Measurements from ENCODE around the gene RFC1.
"Not testable (repeated sequence)": the region's sequence is repeated elsewhere in the genome, so short reads cannot be mapped to it uniquely, and the experiment has no call there.

Gene RFC1

DNA sequence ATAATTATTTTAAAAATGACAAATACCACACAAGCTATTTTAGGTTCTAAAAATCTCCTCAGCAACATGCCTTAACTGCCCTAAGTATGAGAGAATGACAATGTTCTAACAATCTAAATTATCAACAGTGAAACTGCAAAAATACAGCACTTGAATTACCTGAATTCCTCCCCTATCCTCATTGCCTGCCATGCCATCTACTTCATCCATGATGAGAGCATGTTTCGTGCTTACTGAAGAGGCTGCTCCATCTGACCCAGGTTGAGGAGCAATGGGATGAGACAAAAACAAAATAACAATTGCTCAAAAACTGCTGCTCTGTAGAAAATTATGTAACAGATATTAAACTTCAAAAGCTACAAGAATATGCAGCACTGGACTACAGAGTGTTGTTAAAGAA is 63.3 kb downstream of the RFC1 start:
- DNase-seq: no peak

DNA sequence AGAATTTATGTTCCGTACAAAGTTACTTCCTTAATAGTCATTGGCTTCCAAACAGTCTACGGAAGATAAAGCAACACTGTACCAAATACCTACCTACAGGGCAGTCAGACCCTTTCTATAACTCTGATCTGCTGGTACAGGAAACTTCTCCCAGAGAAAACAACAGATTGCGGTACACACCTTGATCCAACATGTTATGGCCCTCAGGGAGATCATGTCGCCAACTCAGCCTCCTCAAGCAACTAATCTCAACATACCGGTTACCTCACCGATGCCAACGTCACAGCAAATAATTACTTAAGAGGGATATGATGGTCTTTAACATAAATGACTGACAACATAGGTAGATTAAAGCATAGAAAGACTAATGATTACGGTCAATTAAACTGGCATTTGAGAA is 70.4 kb downstream of the RFC1 start:
- DNase-seq: no peak

DNA sequence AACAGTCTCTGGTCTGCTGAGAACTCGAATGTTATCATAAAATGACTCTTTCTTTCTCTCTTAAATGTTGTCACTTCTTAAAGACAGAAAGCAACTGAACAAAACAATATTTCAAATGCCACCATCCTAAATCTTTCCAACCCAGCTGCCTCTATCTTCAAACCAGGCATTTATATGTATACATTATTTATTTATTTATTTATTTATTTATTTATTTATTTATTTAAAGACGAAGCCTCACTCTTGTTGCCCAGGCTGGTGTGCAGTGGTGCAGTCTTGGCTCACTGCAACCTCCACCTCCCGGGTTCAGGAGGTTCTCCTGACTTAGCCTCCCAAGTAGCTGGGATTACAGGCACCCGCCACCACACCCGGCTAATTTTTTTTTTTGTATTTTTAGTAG is 73.7 kb downstream of the RFC1 start:
- not testable (repeated sequence) for DNase-seq

DNA sequence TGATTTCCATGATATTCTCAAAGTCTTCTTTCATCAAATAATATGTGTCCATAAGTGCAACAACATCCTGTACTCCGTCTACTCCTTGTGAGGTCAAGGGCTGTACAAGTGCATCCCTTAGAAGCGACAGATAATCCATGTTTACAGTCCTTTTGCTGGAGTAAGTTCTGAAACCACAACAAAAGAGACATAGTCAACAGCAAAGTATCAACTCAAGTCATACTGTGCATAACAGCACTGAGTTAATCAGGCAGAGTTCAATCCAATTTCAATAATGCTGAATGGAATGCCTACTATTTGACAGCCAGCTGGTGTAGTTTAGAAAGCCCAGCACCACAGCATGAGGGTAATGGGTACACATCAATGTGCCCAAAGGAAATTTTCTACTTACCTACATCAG is 74.5 kb downstream of the RFC1 start:
- no peak for DNase-seq

DNA sequence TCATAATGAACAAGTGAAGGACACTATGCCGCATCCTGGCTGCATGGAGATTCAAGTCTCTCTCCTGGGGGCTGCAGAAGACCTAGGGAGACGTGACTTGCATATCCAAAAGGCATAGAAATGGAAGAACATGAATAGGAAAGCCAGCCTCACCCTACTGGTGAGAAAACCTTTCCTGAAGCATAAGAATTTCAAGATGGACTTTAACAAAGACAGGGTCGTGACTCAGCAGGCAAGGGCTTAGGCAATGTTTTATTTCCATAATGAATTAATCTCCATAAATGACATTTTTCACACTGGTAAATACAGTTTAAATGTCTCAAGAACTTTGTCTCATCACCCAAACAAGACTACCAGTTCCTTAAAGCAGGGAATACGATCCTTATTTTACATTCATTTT is 78.9 kb downstream of the RFC1 start:
- no peak for DNase-seq

DNA sequence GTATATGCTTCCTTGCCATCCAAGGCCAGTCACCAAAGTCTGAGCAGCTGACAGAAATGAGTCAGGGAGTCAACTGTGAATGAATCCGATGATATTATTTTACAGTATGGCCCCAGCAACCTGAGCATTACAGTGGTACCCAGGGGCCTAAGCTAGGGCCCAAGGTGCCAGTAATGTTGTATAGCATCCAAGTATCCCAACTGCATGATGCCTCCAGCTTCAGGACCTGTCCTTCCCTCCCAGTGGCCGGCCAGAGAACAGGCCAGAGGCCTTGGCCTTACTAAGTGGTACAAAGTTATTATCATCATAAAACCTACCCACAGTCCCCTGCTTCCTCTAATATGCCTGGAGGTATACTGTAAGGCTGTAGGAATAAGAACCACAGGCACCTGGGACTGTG is 79.9 kb downstream of the RFC1 start:
- DNase-seq: no peak

DNA sequence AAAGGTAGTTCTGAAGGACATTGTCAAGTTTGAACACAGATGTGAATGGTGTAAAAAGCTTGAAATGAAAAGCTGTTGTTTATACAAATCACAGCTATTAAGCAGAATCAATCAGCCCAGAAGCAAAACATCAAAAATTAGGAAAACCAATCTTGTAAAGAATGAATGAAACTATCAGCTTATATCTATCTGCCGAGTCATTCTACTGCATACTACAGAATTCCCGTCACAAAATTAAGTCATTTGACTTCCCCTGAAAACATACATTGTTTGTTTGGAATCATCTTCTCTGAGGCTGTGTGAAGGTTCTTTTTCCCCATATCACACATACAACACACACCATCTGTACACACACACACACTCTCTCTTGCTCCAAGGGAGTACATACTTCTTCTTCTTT is 80.3 kb downstream of the RFC1 start:
- DNase-seq: no peak

DNA sequence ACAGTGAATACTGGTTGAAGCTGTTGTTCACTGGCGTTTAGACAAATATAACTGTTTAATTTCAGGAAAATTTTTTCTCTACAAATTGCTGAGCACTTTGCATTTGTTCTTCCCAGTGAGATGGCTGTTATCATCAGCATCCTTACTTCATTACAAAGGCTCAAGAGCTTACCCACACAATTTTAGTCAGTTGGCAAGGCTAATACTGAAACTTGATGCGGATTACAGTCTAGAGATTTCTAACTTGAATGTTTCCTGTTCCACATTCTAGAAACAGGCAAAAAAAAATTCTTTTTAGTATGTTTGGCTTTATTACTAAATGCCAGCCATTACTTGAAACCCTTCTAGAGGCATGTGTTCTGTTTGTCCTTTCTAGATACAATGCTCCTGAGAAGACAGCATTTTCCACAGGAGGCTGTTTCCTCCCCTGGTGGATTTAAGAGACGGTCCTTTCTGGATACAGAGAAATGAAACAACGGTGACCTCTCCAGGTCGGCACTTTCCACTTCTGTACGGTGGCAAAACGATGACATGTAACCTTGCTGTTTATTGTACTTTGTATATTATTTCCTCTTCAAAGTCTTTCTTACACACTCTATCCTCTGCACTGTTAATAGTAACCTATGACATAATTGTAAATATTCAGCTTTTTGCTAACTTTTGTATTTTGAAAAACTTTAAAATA is 80.9 kb downstream of the RFC1 start:
- DNase-seq: no peak

DNA sequence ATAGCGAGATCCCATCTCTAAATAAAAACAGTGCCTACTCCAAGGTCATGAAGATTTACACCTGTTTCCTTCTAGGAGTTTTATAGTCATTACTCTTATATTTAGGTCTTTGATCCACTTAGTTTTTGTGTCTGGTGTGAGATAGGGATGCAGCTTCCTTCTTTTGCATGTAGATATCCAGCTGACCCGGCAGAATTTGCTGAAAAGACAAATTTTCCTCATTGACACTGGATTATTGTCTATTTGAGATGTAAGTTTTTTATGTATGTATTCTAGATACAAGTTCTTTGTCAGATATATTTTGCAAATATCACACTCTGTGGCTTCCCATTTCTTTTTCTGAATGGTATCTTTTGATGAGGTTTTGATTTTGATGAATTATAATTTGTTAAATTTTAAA is 85.4 kb downstream of the RFC1 start:
- no peak for DNase-seq

DNA sequence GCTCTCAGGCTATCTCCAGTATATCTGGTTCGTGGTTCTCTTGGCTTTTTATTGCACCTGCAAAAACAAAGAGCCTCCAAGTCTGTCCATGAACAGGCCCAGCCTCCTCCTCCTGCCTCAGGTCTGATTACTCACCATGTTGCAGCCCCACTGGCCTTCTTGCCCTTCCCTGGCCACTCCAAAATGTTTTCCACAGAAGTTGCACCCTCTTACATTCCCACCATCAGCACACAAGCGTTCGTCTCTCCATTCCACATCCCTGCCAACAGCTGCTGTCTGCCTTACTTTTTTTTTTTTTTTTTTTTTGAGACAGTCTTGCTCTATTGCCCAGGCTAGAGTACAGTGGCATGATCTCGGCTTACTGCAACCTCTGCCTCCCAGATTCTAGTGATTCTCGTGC is 86.7 kb downstream of the RFC1 start:
- DNase-seq: no peak

DNA sequence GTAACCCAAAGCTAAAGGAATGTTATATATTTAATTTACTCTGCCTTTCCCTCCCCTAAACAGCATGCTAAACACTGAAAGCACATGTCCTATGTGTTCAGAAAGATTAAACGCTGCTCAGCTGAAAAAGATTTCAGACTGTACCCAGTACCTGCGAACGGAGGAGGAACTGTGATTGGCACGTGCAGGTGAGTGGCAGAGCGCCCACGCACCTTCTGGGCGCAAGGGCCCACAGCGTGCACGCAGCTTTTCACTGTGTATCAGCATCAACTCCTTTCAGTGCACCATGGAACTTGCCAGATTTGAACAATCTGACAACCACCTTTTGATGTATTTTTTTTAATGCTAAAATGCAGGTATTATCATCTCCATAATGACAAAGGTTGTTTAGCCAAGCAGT is 87.7 kb downstream of the RFC1 start:
- DNase-seq: no peak

DNA sequence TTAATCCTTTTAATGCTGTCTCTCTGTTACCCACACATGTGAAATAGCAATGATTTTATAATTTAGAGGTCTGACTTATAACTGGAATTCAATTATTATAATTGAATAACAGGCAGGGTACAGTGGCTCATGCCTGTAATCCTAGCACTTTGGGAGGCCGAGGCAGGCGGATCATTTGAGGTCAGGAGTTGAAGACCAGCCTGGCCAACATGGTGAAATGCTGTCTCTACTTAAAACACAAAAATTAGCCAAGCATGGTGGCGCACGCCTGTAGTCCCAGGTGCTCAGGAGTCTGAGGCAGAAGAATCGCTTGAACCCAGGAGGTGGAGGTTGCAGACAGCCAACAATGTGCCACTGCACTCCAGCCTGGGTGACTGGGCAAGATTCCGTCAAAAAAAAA is 88.5 kb downstream of the RFC1 start:
- not testable (repeated sequence) for DNase-seq

DNA sequence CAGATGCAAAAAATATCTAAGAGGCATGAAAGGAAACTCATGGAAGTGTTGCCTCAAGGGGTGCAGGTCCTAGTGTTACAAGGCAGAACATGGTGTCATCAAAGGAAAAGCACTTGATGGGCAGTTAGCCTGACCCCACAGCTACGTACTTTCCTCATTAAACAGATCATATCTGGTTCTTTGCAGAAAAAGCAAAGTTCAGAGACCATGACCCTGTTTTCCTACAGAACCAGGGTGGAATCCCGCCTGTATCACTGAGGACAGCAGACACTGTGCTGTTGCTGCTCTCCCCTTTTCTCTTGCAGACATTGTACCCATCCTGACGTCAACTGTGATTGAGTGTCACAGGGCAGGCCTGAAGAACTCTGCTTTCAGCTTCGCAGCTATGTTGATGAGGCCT is 91.7 kb downstream of the RFC1 start:
- DNase-seq: no peak

DNA sequence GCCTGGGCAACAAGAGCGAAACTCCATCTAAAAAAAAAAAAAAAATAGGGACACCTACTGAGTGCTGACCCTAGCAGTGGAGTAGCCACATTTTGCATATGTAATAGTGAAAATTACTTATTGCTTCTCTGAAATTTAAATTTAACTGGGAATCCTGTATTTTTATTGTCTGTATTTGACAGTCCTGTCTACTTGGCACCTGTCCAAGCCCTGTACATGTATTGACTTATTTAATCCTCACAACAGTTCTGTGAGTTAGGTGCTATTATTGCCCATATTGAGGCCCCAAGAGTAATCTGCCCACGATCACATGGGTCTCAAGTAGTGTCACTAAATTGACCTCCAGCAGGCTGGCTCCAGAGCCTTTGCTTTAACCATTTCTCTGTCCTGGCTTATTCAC is 102.3 kb downstream of the RFC1 start:
- DNase-seq: no peak

DNA sequence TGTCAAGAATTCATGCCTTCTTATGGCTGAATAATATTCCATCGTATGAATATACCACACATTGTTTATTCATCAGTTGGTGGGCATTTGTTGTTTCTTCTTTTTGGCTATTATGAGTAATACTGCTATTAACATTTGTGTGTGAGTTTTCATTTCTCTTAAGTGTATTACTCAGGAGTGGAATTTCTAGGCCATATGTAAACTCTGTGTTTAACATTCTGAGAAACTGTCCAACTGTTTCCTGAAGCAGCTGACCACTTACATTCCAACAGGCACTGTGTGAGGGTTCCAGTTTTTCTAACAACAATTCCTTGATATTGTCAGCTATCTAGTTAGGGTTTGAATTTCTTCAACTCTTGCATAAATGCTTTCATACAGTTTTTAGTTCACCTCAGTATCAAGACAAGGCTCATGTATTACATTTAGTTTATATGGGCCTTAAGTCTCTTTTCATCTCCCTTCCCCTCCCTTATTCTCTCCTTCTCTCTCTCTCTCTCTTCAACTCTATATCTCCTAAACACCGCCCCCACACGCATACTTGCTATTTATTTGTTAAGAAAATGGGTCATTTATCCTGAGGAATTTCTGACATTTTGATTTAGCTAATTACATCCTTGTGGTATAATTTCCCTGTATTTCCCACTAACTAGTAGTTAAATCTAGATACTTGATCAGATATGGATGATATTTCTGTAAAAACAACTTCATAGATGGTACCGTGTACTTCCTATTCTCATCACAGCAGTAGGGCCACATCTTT is 106.4 kb downstream of the RFC1 start:
- DNase-seq: no peak

DNA sequence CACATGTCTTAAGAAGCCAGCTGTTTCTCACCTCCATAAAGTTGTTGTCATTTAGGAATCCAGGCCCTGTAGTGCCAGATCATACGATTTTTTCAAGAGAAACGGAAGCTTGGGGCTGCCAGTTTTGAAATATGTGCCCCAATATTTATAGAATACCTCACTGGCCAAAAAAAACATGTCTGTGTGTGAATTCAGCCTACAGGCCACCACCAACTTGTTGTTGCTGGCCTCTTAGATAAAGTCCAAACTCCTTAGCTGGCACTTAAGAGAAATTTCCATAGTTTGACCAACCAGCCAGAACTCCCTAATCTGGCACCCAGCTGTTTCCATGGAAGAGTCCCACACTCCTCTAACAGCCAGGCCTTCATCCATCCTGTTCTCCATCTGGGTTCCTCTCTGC is 109.7 kb downstream of the RFC1 start:
- no peak for DNase-seq

DNA sequence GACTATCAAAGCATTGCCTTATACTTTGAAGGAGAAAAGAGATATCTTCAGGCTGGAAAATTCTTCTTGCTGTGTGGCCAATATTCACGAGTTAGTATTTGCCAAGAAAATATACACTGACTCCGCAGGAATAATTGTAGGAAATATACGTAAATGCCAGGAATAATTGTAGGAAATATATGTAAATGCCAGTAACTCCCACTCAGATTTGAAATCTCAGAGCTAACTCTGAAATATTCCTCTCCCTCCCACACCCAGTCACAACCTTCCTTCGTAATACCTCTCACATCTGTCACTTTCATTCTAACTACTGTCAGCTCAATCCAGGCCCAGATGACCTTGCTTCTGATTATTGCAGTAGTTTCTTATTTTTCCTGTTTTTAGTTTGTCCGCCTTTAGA is 110.3 kb downstream of the RFC1 start:
- no peak for DNase-seq

DNA sequence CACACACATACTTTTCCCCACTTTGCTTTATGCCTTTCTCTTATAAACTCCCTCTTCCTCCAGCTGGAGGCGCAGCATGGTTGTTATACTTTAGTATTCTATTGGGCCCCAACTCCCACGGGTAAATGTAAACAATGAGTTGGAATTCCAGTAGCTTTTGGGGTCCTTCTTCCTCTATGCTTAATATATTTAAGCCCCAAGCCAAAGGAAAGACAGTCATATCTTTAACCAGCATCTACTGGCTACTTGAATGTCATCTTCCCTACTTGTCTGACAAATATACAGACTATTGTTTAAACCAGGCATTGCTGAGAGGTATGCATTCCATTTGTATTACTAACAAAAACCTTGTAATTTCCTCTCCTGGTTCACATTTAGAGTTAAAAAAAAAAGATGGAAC is 110.9 kb downstream of the RFC1 start:
- DNase-seq: no peak

DNA sequence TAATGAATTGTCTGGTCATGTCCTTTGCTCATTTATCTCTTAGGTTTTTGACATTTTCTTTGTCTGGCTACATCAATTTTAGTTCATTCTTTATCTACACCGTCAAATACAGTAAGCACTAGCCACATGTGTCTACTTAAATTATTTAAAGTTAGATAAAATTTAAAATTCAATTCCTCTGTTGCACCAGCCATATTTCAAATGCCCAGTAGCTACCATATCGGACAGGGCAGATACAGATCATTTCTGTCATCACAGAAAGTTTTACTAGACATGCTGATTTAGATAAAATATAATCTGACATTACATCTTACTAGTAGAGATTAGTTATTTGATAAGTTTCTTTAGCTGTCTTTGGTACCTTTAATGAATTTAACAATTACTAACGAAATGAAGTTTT is 122.7 kb downstream of the RFC1 start:
- DNase-seq: no peak
